CD4-positive, alpha-beta T cell treated with Interleukin-15 for 1 hour (primary cell): ENCODE measurements around the gene TMEM186.
"Not testable (repeated sequence)": the region's sequence is repeated elsewhere in the genome, so short reads cannot be mapped to it uniquely, and the experiment has no call there.

Experiments used
- DNase-seq: peaks from one replicate; pipeline ENCODE4 v3.0.0-alpha.2; 2020

TMEM186 gene

GRCh38 chr16:8808613-8809353, 11.3 kb upstream of the TMEM186 start:
- DNase-seq = no peak

- no peak for DNase-seq
These were observed 10.6 kb upstream of the TMEM186 start for GRCh38 chr16:8808009-8808408.

- no peak for DNase-seq
These were observed 9.8 kb upstream of the TMEM186 start for GRCh38 chr16:8807189-8807588.

DNA sequence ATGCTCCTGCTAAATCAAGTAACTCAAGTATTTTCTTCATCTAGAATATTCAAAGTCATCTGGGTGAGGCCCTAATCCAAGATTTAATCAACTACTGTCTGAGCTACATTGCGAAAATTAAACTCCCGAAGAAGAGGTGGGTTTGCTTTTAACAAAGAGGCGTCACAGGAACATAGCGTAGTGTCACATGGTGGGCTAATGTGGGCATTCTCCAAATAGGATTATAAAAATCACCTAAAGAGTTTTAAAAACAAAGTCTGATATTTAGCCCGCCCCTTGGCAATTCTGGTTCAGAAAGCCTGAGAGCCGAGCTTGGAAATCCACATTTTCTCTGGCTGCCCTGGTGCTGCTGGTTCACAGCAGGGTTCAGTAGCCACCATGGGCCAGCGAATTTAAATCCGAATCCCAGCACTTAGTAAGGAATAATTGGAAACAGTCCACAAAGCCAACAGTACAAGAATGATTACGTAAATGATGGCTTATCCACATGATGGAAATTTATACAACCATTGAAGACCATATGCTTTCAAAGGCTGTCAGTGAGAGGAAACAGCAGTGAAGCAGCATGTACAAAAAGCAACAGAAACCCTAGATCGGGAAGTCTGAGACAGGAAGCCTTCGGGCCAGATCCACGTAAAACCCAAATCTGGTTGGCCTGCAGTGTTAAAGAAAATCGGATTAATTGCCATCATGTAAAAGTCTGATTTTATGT, 9.0 kb upstream of the TMEM186 start:
- DNase-seq = no peak

DNA sequence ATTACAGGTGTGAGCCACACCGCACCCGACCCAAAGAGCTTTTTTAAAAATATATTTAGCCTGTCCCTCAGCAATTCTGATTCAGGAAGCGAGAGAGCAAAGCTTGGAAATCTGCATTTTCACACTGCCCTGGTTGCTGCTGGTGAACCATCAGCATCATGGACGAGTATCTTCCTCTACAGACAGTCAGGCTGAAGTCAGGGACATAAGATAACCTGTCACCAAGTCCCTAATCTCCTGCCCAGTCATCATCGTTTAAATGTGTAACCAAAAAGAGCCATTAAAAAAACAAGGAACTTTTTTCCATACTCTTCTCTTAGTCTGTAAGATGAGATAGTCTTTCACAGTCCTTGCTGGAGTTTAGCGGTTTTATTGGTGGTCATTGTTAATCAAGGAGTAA, 6.9 kb upstream of the TMEM186 start:
- no peak for DNase-seq

- DNase-seq = not testable (repeated sequence)
These were observed 6.3 kb upstream of the TMEM186 start for GRCh38 chr16:8803733-8804132.

DNA sequence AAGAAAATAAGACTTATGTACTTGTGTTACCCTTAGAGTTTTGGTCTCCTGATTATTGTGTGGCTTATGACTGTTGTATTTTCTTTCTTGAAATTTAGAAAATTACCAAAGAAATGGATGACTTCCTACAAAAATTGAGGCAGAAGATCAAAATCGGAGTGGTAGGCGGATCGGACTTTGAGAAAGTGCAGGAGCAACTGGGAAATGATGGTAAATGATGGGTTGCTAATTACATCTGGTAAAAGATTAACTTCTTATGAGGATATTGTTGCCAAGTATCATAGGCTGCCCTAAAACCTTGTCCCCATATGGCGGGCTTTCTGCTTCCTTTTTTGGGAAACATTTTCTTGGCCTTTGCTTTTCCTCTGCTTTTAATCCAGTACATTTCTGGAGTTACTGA, 4.3 kb upstream of the TMEM186 start:
- DNase-seq = no peak

DNA sequence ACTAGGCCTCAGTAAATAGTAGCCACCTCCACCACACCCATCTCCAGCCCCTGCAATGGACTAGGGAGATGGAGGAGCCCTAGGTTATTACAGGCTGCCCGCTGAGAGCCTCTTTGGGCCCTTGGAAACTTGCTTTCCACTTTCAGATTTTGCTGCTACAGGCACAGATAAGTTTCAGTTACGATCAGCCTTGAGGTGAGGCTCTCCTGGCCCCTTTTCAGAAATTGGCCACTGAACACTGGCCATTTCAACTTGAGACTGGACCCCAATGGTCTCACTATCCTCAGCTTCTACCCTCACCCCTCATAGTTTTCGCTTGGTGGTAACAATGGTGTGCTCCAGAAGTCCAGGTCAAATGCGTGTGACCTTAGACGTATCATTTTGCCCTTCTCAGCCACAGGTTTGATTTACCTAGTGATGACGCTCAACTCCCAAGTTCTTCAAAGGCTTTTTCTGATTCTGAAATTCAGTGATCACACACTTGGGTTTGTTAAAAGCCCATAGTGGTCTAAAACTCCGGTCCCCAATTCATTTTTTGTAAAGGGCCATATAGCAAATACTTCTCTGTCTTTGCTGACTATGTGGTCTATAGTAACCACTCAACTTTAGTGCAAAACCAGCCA, 1.2 kb upstream of the TMEM186 start:
- no peak for DNase-seq

- no peak for DNase-seq
These were observed 712 bp upstream of the TMEM186 start for GRCh38 chr16:8798174-8798527.

- DNase-seq = no peak
These were observed 723 bp downstream of the TMEM186 start for GRCh38 chr16:8796469-8797363.

- no peak for DNase-seq
These were observed 1.6 kb downstream of the TMEM186 start for GRCh38 chr16:8795818-8796217.

- no peak for DNase-seq
These were observed 2.3 kb downstream of the TMEM186 start for GRCh38 chr16:8795091-8795490.

DNA sequence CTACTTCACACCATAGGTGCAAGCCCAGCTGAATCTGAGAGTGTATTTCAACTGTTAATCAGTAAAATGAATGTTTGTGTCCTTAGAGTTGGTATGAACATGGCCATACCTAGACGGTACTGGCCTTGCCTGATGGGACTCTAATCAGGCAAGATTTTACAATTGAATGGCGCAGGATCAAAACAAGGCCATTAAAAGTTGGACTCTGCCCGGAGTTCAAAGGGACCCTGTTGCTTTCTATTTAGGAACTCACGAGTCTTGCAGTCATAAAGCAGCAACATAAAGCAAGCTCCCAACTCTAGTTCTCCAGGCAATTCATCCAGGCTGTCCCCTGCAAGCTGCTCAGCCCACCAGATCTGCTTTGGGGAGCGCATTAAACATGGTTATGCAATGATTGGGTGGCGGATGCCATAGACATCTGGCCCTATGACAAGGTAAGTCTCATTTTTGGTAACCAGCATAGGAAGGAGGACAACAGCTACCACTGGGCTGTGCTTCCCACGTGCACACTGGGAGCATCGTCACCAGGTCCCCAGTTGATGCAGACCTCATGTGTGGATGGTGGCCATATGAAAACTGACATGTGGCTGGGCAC, 8.8 kb downstream of the TMEM186 start:
- DNase-seq = no peak

GRCh38 chr16:8786316-8786715, 11.1 kb downstream of the TMEM186 start:
- DNase-seq = not testable (repeated sequence)

- DNase-seq = no peak
These were observed 12.0 kb downstream of the TMEM186 start for GRCh38 chr16:8785408-8785807.

- no peak for DNase-seq
These were observed 14.8 kb downstream of the TMEM186 start for GRCh38 chr16:8782673-8783072.

DNA sequence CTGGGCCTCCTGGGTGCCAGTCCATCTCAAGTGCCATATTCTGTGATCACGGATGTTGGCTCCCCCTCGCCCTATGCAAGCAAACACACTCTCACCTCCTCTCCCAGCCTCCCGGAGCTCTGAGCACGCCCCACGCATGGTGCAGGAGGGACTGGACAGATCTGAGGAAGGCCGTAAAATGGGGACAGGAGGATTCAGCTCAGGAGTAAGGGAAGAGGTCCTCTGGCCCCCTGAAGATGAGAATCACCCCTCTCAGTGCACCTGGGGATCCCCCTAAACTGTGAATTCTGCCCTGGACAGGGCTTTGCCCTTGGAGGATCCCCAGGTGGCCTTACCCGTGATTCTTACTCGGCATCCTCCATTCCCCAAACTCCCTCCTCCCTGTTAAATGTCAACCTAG, 15.6 kb downstream of the TMEM186 start:
- DNase-seq = no peak

DNA sequence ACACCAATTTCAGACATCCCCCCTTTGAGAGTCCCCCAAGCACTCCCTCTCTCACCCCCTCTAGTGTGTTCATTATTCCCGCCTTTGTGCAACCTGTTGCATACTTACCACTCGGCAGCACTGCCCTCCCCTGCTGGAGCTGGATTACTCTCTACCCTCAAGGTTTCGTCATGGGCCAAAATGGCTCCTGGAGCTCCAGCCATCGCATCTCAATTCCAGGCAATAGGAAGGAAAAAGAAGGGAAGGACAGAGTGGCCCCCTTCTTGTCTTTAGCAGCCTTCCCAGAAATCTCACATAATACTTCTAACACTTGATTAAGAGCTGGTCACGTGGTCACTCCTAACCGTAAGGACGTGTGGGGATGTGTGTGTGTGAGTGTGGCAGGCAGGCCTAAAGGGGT, 20.2 kb downstream of the TMEM186 start:
- no peak for DNase-seq

DNA sequence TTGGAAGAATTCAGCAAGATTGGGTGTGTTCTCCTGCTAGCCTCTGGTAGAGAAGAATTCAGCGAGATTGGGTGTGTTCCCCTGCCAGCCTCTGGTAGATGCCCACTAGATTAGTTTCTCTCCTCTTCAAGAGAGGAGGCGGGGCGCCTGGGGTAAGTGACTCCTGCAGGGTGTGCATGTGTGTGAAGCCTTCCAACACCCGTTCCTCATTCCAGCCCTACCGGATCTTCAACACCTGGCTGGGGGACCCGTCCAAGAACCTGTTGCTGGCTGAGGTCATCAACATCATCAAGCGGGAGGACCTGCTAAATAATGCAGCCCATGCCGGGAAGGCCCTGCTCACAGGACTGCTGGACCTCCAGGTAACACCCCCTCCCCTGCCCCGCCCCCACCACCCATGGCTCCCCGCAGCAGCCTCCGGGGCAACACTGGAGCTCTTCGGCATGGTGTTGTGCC, 21.3 kb downstream of the TMEM186 start:
- DNase-seq = no peak

DNA sequence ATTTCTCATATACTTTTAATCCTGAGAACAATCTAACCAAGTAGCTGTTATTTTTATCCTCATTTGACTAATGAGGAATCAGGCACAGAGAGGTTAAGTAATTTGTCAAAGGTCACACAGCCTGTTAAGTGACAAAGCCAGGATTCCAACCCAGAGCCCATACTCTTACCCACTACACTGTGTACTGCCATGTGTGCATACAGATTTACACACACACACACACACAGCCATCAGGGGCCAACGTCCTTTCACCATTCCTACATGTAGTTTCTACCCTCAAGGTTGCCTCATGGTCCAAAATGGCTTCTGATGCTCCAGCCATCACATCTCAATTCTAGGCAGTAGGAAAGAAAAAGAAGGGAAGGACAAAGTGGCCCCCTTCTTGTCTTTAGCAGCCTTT, 22.1 kb downstream of the TMEM186 start:
- DNase-seq = no peak

GRCh38 chr16:8774208-8774607, 23.2 kb downstream of the TMEM186 start:
- no peak for DNase-seq

DNA sequence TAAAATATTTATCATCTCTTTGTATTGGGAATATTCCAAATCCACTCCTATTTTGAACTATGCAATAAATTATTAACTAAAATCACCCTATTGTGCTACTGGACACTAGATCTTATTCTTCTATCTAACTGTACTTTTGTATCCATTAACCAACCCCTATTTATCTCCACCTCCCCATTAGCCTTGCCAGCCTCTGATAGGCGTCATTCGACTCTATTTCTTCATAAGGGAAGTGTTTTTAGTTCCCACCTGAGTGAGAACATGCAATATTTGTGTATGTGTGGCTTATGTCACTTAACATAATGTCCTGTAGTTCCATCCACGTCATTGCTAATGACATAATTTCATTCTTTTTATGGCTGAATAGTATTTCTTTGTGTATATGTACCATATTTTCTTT, 23.9 kb downstream of the TMEM186 start:
- no peak for DNase-seq

- no peak for DNase-seq
These were observed 28.7 kb downstream of the TMEM186 start for GRCh38 chr16:8768692-8769091.
